OCI-LY1 (cell line): Measurements from ENCODE around the gene OTOP3.

Source experiments
- CTCF ChIP-seq: fragments of 200-600 bp; sonication (generic), shearing (Covaris generic); IDR thresholded peaks from 2 replicates; pipeline ENCODE4 v1.5.1; 2017; ENCODE audit warnings: mild to moderate bottlenecking, antibody characterized with exemption, low read length, moderate library complexity, mixed read lengths
- EZH2 ChIP-seq: fragments of 200-600 bp; sonication (generic), shearing (Covaris generic); IDR thresholded peaks from 2 replicates; pipeline ENCODE4 v1.8.0; 2017; ENCODE audit warnings: borderline replicate concordance, mixed run types, mild to moderate bottlenecking, antibody characterized with exemption, low read length, moderate library complexity, mixed read lengths

- TF ChIP-seq EZH2 (no peak), CTCF (peak; percentile 87)
Observed at GRCh38 chr17:74957935-74958740, 22.4 kb downstream of the OTOP3 start.
